Muscle layer of duodenum (tissue), 2 donors: Measurements from ENCODE around the gene CACNA1B.

Source experiments
- H3K27ac ChIP-seq: one replicate; pipeline ENCODE4 v1.7.0; 2013; ENCODE audit warnings: mild to moderate bottlenecking, low read length
- H3K27me3 ChIP-seq: one replicate; pipeline ENCODE4 v1.7.0; 2013; ENCODE audit warnings: low read depth, mild to moderate bottlenecking, control low read depth, low read length
- H3K36me3 ChIP-seq, 2 donors: one replicate each; pipeline ENCODE4 v1.7.0; 2013; ENCODE audit warnings: low read length in 2 of 2, control low read depth in 1 of 2, mild to moderate bottlenecking in 1 of 2; ENCODE audit not compliant: insufficient read depth in 2 of 2, control insufficient read depth in 1 of 2
- H3K4me1 ChIP-seq, 2 donors: one replicate each; pipeline ENCODE4 v1.7.0; 2013; ENCODE audit warnings: low read length in 2 of 2, mild to moderate bottlenecking in 2 of 2, control low read depth in 1 of 2, moderate library complexity in 1 of 2; ENCODE audit not compliant: insufficient read depth in 2 of 2, control insufficient read depth in 1 of 2
- H3K4me3 ChIP-seq, 2 donors: one replicate each; pipeline ENCODE4 v1.7.0; 2013; ENCODE audit warnings: low read length in 2 of 2, low read depth in 1 of 2, mild to moderate bottlenecking in 1 of 2
- H3K9me3 ChIP-seq, 2 donors: one replicate each; pipeline ENCODE4 v1.7.0; 2013; ENCODE audit warnings: low read length in 2 of 2, control low read depth in 1 of 2, mild to moderate bottlenecking in 1 of 2; ENCODE audit not compliant: control insufficient read depth in 1 of 2
- donor health status: healthy.

The CACNA1B gene

GRCh38 chr9:138049779-138050471 lies 172.3 kb downstream of the CACNA1B start:
- Histone ChIP-seq H3K36me3 (no peaks in the 10 kb centered on the region), H3K27ac (no peak overlapping the region), H3K4me3 (no peak overlapping the region), H3K27me3 (no peaks in the 10 kb centered on the region), H3K4me1 (no peaks in the 10 kb centered on the region), H3K9me3 (no peaks in the 10 kb centered on the region)

DNA sequence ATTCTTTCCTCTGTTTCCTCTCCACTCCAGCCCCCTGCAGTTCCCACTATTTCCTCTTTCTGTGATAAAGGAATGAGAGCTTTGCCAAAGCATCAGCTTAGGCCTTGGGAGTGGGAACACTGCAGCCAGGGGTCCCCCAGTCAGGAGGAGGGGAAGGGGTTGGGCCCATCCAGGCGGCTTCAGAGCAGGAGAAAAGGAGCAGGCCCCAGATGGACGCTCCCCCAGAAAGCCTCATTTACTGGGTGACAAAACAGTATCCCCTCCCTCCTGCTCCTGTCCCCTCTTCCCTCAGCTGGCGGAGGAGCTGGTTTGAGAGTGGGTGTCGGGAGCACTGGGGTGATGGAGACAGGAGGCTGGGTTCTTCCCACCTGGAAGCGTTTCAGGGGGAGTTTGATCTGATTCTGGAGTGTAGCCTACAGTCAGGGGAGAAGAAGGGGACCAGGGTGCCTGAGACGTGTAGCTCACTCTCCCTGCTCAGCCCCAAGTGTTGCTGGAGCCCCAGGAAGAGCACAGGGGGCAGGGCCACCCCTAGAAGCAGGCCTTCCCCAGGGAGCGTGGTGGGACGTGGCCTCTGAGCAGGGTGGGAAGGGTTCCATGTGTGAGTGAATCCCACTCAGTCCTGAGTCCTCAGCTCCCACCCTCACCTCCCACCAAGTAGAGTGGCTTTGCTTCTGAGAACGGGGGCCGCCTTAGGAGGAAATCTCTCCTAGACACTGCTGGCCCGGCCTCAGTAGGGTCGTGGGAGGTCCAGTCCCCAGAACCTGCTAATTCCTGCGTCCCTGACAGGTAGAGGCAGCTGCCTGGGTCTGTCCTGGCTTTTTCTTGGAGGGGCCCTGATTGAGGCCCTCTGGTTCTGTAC lies 173.1 kb downstream of the CACNA1B start:
- H3K36me3 ChIP-seq: no peaks in the 10 kb centered on the region
- H3K27me3 ChIP-seq: no peaks in the 10 kb centered on the region
- H3K4me1 ChIP-seq: no peaks in the 10 kb centered on the region
- no peaks in the 10 kb centered on the region for H3K9me3 ChIP-seq
- no peak overlapping the region for H3K4me3 ChIP-seq
- H3K27ac ChIP-seq: no peak overlapping the region

DNA sequence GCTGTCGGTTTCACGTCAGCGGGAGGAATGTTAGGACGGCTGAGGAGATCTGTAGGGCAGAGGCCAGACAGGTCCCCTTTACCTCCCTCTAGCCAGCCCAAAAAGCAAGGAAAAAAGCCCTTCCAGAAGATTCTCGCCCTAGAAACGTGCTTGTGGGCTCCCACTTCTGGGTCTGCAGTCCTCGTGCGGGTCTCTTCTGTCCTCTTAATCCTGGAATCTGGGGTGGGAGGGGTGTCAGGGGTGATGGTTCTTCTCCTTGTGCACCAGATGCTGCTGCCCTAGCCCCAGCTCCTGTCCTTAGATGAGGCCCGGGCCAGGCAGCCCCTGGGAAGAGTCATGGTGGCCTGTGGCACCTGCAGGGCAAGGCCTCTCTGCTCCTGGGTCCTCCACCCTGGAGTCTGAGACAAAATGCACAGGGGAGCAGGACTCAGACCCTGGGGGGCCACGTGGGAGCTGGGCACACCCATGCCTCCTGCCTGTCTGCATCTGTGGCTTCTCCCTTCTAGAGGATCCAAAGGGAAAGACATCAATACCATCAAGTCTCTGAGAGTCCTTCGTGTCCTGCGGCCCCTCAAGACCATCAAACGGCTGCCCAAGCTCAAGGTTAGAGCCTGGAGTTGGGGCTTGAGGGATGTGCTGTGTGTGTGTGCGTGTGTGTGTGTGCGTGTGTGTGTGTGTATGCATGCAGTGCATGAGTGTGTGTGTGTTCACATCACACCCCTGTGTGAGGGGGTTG lies 174.2 kb downstream of the CACNA1B start:
- H3K4me1 ChIP-seq: no peaks in the 10 kb centered on the region
- H3K27ac ChIP-seq: no peak overlapping the region
- H3K27me3 ChIP-seq: no peaks in the 10 kb centered on the region
- no peaks in the 10 kb centered on the region for H3K9me3 ChIP-seq
- no peak overlapping the region for H3K4me3 ChIP-seq
- no peaks in the 10 kb centered on the region for H3K36me3 ChIP-seq

- no peaks in the 10 kb centered on the region for H3K4me1 ChIP-seq
- H3K27ac ChIP-seq: no peak overlapping the region
- no peak overlapping the region for H3K4me3 ChIP-seq
- H3K36me3 ChIP-seq: no peaks in the 10 kb centered on the region
- H3K9me3 ChIP-seq: no peaks in the 10 kb centered on the region
- no peaks in the 10 kb centered on the region for H3K27me3 ChIP-seq
Measured at GRCh38 chr9:138052322-138052615, 174.7 kb downstream of the CACNA1B start.

DNA sequence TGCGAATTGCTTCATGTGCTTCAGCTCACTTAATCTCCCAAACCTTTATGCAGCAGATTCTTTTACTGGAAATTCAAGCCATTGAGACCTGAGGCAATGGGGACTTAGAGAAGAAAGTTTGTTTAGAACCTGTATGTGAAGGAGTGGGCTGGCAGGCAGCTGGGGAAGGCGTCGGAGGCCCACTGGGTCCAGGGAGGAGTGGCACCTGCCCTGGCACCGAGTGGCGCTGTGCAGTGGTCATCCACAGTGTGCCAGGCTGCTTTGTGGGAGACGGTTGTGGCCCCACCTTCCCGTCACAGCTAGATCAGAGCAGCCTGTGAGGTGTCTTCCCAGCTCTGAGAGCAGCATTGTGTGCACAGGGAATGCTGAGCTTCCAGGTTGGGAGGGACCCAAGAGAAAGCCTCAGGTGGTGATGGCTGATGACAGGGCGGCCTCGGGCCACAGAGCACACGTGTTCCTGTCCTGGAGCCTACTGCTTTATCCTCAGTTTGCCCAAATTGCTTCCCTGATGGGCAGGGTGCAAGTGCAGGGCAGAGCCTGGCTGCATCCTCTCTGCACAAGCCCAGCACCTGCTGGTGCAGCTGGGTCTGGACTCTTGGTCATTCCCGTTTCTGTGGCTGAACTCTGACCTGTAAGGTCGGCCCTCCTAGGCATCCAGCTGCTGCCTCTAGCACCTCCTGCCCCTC lies 175.2 kb downstream of the CACNA1B start:
- Histone ChIP-seq H3K27me3 (no peaks in the 10 kb centered on the region), H3K27ac (no peak overlapping the region), H3K4me3 (no peak overlapping the region), H3K4me1 (no peaks in the 10 kb centered on the region), H3K36me3 (no peaks in the 10 kb centered on the region), H3K9me3 (no peaks in the 10 kb centered on the region)

GRCh38 chr9:138053321-138053868 lies 175.8 kb downstream of the CACNA1B start:
- Histone ChIP-seq H3K27ac (no peak overlapping the region), H3K9me3 (no peaks in the 10 kb centered on the region), H3K36me3 (no peaks in the 10 kb centered on the region), H3K4me3 (no peak overlapping the region), H3K4me1 (no peaks in the 10 kb centered on the region), H3K27me3 (no peaks in the 10 kb centered on the region)

DNA sequence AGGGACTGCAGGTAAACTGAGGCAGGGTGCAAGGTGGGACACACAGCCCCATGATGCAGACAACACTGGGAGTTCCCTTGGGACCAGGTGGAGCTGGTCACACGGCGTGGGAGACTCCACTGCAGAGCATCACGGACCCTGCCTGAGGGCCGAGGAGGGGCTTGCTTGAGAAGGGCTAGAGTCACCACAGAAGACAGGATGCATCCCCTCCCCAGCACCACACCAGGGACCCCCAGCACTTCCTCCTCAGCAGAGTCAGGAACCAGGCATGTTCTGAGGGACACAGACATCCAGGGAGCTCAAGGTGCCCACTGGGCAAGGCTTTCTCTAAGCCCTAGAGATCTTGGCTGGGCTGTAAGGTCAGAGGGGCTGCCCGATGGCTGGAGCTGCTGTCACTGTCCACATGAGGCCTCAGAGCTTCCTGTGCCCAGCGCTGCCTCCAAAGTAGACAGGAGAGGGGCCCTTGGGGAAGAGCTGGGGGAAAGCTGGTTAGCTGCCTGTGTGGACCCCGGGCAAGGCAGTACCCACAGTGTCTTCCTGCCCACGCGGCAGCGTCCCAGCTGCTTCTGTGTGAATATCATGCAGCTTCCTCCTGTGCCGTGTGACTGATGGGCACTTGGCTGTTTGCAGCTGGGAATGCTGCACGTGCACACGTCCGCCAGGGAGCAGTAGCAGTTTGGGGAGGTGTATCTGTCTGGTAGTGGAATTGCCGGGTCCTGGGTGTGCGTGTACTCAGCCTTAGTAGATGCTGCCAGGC lies 176.6 kb downstream of the CACNA1B start:
- H3K36me3 ChIP-seq: no peaks in the 10 kb centered on the region
- H3K27me3 ChIP-seq: no peaks in the 10 kb centered on the region
- H3K27ac ChIP-seq: no peak overlapping the region
- H3K4me3 ChIP-seq: no peak overlapping the region
- no peaks in the 10 kb centered on the region for H3K4me1 ChIP-seq
- no peaks in the 10 kb centered on the region for H3K9me3 ChIP-seq

GRCh38 chr9:138057726-138058125 lies 180.1 kb downstream of the CACNA1B start:
- H3K4me3 ChIP-seq: no peak overlapping the region
- no peak overlapping the region for H3K27ac ChIP-seq
- H3K27me3 ChIP-seq: no peaks in the 10 kb centered on the region
- H3K36me3 ChIP-seq: no peaks in the 10 kb centered on the region
- H3K9me3 ChIP-seq: no peaks in the 10 kb centered on the region
- H3K4me1 ChIP-seq: no peaks in the 10 kb centered on the region

DNA sequence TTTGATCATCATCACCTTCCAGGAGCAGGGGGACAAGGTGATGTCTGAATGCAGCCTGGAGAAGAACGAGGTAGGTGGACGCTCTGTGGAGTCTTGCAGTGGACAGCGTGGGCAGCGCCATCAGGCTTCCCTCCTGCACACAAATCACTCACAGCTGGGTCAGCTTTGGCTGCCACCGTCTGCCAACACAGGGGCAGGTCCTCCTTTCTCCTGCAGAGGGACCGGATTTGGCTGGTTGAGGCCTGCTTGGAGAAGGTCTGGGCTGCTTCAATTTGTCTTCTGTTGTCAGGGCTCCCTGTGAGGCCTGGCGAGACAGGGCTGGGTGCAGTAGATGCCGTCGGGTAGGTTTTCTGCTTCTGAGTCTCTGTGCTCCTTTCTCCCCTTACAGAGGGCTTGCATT lies 180.6 kb downstream of the CACNA1B start:
- no peak overlapping the region for H3K27ac ChIP-seq
- no peaks in the 10 kb centered on the region for H3K4me1 ChIP-seq
- no peaks in the 10 kb centered on the region for H3K27me3 ChIP-seq
- H3K9me3 ChIP-seq: no peaks in the 10 kb centered on the region
- no peak overlapping the region for H3K4me3 ChIP-seq
- H3K36me3 ChIP-seq: no peaks in the 10 kb centered on the region

- Histone ChIP-seq H3K4me3 (no peak overlapping the region), H3K36me3 (no peaks in the 10 kb centered on the region), H3K27ac (no peak overlapping the region), H3K27me3 (no peaks in the 10 kb centered on the region), H3K9me3 (no peaks in the 10 kb centered on the region), H3K4me1 (no peaks in the 10 kb centered on the region)
Measured at GRCh38 chr9:138059196-138059595, 181.6 kb downstream of the CACNA1B start.
